DOHH2 (cell line): ENCODE data around the gene IPO5.

Source experiments
- EZH2phosphoT487 ChIP-seq: fragments of 200-600 bp; sonication (generic); IDR thresholded peaks from 2 replicates; pipeline ENCODE4 v1.6.1; 2017; ENCODE audit warnings: borderline replicate concordance, mild to moderate bottlenecking, antibody characterized with exemption, low read length, moderate library complexity, mixed read lengths
- TF ChIP-seq, protein P1 (sequence below): fragments of 200-600 bp; sonication (generic); IDR thresholded peaks from one replicate; pipeline ENCODE4 v1.5.1; 2014; ENCODE audit warnings: antibody characterized with exemption, mild to moderate bottlenecking, low read depth, low read length; ENCODE audit not compliant: poor library complexity, severe bottlenecking

DNA sequence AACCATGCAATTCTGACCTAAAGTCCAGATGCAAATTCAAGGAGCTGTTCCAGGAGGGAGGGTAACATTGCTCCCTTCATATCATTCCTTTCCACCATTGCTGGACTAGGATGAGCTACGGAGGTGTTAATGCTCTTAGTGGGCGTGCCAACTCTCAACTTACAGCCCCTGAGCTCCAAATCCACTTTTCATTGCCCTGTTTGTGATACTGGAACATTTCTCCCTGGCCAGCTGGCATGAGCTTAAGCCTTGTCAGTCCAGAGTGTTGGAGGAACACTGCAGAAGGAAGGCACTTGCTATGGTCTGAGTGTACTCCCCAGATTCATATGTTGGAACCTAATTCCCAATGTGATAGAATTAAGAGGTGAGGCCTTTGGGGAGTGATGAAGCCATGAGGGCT, 119.0 kb downstream of the IPO5 start:
- TF ChIP-seq, protein P1, sequence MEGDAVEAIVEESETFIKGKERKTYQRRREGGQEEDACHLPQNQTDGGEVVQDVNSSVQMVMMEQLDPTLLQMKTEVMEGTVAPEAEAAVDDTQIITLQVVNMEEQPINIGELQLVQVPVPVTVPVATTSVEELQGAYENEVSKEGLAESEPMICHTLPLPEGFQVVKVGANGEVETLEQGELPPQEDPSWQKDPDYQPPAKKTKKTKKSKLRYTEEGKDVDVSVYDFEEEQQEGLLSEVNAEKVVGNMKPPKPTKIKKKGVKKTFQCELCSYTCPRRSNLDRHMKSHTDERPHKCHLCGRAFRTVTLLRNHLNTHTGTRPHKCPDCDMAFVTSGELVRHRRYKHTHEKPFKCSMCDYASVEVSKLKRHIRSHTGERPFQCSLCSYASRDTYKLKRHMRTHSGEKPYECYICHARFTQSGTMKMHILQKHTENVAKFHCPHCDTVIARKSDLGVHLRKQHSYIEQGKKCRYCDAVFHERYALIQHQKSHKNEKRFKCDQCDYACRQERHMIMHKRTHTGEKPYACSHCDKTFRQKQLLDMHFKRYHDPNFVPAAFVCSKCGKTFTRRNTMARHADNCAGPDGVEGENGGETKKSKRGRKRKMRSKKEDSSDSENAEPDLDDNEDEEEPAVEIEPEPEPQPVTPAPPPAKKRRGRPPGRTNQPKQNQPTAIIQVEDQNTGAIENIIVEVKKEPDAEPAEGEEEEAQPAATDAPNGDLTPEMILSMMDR = no peak
- no peak for TF ChIP-seq EZH2phosphoT487
